CD4-positive, alpha-beta T cell treated with Interleukin-6 for 4 hours (primary cell): ENCODE measurements around the gene CPHXL.

Experiments used
- DNase-seq: peaks from one replicate; pipeline ENCODE4 v3.0.0-alpha.2; 2020; ENCODE audit warnings: mixed read lengths

Gene CPHXL

GRCh38 chr16:75697571-75697970 lies 28.7 kb downstream of the CPHXL start:
- DNase-seq, result no peak

GRCh38 chr16:75695708-75696107 lies 30.6 kb downstream of the CPHXL start:
- no peak for DNase-seq

DNA sequence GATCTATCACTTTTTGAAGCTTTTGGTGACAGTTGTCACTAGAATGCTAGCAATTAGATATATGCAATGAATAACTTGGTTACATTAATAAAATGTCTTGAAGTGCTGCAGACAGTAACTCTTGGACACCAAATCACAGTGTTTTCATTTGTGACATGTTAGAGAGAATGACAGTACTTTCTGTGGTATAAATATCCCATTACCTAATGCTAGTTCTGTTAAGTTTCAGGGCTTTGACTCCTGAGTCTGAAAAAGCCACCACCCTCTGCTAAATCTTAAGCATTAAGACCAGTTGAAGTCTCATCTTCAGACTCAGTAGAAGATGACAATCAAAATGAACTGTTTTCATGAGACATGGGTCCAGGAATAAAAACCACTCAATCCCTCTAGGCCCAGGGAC lies 38.9 kb downstream of the CPHXL start:
- DNase-seq, result no peak

- no peak for DNase-seq
These were observed 44.0 kb downstream of the CPHXL start for GRCh38 chr16:75682308-75682707.

GRCh38 chr16:75679366-75679765 lies 46.9 kb downstream of the CPHXL start:
- DNase-seq, result no peak

GRCh38 chr16:75676909-75677308 lies 49.4 kb downstream of the CPHXL start, which contains the start of gene CPHXL2:
CPHXL2 (minus strand) TSS chr16:75677009; CDS start chr16:75676999, 10 bp downstream.
- no peak for DNase-seq

DNA sequence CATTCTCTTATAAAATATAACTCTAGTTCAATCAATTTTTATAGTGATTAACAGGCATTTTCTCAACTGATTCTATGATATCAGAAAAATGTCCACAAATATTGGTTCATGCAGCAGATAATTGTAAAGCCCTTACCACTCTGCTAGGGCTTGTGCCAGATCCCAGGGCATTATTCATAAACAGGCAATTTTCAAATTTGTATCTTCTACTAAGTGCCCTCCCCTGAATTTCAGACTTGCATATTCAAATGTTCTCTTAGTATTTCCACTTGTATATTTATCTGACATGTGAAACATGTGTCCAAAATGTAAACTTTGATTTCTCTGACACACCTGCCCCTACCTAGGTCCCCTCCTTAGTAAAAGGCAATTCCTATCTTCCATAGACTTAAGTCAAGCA lies 58.8 kb downstream of the CPHXL start:
- DNase-seq, result no peak
